ENCODE measurements around the gene RP9. TPM values are rescaled to one million over a fixed set of nuclear protein-coding genes. Genes with fewer than 3 reads are reported as not detected.

Gene RP9
- total and polyA plus RNA-seq, 9 of the 15 experiments (the other 6 are each of a cell fraction or from before 2014, with no cell fraction given): 10.7 to 44.8 (median 33.4) TPM

GRCh38 chr7:33079763-33080690 lies 29.2 kb downstream of the RP9 start:
- ChIA-PET POLR2A (interaction anchor here (0.8 to 1.0 kb wide), 2 partner anchors 13 to 18 kb away, joined by 3 to 7 read pairs; partner anchors contain the start of gene NT5C3A), CTCF (ENCODE audit: low intra/inter-chr PET ratio) (no interaction called here)
- no peaks in the 10 kb centered on the region for H3K9me1 ChIP-seq (ENCODE audit: control insufficient read depth, insufficient read depth, low read length)
- H3K27ac ChIP-seq (ENCODE audit: extremely low read depth, low read depth, low read length): no peak overlapping the region
- TF ChIP-seq KLF6 (CRISPR knock-in tag; IDR thresholded peaks at IDR 0.05; ENCODE audit: borderline replicate concordance) (no peak), BHLHE40 (IDR thresholded peaks at IDR 0.05; ENCODE audit: low read length) (no peak), BRD9 (IDR thresholded peaks at IDR 0.05; ENCODE audit: low read depth, partially characterized antibody) (no peak), NKRF (IDR thresholded peaks at IDR 0.05; ENCODE audit: borderline replicate concordance) (no peak), NFE2 (IDR thresholded peaks at IDR 0.05; ENCODE audit: low read depth) (no peak), ZNF174 (CRISPR knock-in tag; IDR thresholded peaks at IDR 0.05) (no peak), HNRNPL (IDR thresholded peaks at IDR 0.05; ENCODE audit: low read depth, low read length) (no peak)
- H3K36me3 ChIP-seq (ENCODE audit: control insufficient read depth, insufficient read depth, low read length): no peaks in the 10 kb centered on the region
- in situ Hi-C loops (cut with MboI) (no loop called here), intact Hi-C loops (cut with micrococcal nuclease) (no loop called here)
- H3K9me3 ChIP-seq (replicated peaks; ENCODE audit: control insufficient read depth, insufficient read depth, low read depth, low read length): no peaks in the 10 kb centered on the region
- BruUV-seq (replicated peaks): no TSS peak
- ATAC-seq: no peak
- H3K27me3 ChIP-seq (ENCODE audit: control insufficient read depth in 2 of 2, insufficient read depth in 2 of 2, low read length in 2 of 2): no peaks in the 10 kb centered on the region; a peak in 1 of 5 replicates
- H2AFZ ChIP-seq (ENCODE audit: low read depth, low read length): 0 out of 2 replicates have a peak overlapping the region, but pooled peaks have one; percentile 47
- no peak overlapping the region for H3K4me2 ChIP-seq (ENCODE audit: insufficient read depth, low read length)
- no peak overlapping the region for H3K4me3 ChIP-seq
- H3K79me2 ChIP-seq (ENCODE audit: control insufficient read depth, insufficient read depth, low read length): no peaks in the 10 kb centered on the region
- no peaks in the 10 kb centered on the region for H4K20me1 ChIP-seq (replicated peaks; ENCODE audit: control insufficient read depth, insufficient read depth, low read length)
- H3K9ac ChIP-seq (ENCODE audit: insufficient read depth in 1 of 2, low read depth in 2 of 2, low read length in 2 of 2): no peak overlapping the region
- no peak for DNase-seq (ENCODE audit: extremely low read depth in 1 of 4, low spot score in 3 of 4)
- 17% methylated on average over 9 of the region's 9 CpGs for WGBS (ENCODE audit: insufficient coverage, low coverage, missing lambda C conversion rate)
- FAIRE-seq: no peak
- no peaks in the 10 kb centered on the region for H3K4me1 ChIP-seq (replicated peaks in 1 of 2; ENCODE audit: control insufficient read depth in 2 of 2, insufficient read depth in 2 of 2, low read length in 2 of 2)
